ENCODE data around the gene CCDC40.
A peak's percentile ranks its signal among the peaks of the same experiment; 100 is the strongest.

CCDC40 gene

GRCh38 chr17:80104321-80104955, 68.0 kb downstream of the CCDC40 start:
- no peak for DNase-seq

GRCh38 chr17:80104956-80105375, 68.5 kb downstream of the CCDC40 start:
- DNase-seq: no peak

DNA sequence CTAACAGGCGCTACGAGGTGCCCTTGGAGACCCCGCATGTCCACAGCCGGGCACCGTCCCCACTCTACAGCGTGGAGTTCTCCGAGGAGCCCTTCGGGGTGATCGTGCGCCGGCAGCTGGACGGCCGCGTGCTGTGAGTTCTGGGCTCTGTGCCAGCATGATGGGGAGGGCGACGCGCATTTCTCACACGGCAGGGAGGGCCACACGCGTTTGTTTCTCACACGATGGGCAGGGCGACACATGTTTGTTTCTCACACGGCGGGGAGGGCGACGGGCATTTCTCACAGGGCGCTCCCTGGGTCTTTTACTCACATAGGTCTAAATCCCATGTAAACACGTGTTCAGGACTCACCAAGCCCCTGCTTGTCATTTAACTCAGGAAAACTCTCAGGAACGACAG, 69.3 kb downstream of the CCDC40 start:
- peak; percentile 65 for DNase-seq

DNA sequence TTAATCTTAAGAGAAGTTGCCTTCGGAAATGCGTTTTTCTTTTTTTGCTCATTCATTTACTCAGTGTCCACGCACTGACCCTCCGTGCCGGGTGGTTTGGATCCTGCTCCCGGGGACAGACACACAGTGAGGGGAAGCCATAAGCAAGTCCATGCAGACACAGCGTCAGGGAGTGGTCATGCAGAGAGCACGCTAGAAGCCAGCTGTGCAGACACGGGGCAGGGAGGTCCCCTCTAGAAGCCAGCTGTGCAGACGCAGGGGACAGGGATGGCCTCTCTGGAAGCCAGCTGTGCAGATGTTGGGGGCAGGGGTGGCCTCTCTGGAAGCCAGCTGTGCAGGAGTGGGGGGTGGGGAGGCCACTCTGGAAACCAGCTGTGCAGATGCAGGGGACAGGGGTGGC, 69.7 kb downstream of the CCDC40 start:
- DNase-seq: peak; percentile 22

DNA sequence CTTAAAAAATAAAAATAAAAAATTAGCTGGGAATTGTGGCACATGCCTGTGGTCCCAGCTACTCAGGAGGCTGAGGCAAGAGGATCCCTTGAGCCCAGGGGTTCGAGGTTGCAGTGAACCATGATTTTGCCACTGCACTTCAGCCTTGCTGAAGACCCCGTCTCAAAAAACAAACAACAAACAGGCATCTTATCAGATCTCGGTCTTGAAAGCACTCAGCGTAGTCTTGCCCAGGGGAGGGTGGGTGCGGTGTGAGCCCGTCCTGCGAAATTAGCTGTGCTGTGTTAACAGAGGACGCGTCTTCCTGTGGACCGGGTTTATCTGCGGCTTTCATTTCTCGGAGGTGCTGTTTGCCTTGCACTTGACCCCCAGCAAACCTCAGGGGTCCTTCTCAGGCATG, 70.3 kb downstream of the CCDC40 start:
- no peak for DNase-seq

DNA sequence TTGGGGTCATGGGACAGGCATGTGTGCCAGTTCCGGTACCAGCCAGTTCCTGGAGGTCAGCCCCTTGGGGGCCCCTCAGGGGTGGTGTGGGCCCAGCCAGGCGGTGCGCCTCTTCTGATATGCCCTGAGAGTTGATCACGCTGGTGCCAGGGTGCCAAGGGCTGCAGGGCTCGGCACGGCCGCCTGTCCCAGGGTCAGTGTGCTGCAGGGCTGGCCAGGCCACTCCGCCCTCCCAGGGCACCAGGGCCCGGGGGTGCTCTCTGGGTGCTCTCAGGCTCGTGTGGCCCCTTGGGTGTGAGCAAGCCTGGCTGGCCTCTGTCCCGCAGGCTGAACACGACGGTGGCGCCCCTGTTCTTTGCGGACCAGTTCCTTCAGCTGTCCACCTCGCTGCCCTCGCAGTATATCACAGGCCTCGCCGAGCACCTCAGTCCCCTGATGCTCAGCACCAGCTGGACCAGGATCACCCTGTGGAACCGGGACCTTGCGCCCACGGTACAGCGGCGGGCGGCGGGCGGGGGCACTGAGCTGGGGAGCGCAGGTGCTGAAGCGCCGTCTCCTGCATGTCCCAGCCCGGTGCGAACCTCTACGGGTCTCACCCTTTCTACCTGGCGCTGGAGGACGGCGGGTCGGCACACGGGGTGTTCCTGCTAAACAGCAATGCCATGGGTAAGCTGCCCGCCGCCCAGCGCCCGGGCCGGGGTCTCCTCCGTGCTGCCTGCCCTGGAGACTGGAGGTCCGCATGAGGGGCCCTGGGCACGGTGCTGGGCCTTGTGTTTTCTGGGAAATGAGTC, 71.0 kb downstream of the CCDC40 start:
- no peak for DNase-seq

DNA sequence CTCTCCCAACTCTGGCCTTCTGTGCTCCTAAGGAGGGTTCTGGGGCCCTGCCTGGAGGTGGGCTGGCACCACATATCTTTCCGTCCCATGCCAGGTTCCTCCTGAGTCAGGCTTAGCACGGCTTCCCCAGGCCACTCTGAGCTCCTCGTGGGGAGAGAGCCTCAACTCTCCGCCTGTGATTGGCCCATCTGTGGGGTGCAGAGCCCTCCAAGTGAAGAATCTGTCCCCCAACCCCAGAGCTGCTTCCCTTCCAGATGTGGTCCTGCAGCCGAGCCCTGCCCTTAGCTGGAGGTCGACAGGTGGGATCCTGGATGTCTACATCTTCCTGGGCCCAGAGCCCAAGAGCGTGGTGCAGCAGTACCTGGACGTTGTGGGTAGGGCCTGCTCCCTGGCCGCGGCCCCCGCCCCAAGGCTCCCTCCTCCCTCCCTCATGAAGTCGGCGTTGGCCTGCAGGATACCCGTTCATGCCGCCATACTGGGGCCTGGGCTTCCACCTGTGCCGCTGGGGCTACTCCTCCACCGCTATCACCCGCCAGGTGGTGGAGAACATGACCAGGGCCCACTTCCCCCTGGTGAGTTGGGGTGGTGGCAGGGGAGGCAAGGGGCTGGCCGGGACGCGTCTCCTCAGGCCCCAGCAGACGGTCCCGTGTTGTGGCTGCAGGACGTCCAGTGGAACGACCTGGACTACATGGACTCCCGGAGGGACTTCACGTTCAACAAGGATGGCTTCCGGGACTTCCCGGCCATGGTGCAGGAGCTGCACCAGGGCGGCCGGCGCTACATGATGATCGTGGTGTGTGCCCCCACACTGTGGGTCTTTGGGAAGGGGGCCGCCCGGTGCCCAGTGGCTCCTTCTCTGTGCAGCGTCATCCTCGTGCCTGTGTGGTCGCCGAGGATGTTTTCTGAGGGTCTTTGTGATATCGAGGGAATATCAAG, 71.9 kb downstream of the CCDC40 start:
- DNase-seq: no peak

DNA sequence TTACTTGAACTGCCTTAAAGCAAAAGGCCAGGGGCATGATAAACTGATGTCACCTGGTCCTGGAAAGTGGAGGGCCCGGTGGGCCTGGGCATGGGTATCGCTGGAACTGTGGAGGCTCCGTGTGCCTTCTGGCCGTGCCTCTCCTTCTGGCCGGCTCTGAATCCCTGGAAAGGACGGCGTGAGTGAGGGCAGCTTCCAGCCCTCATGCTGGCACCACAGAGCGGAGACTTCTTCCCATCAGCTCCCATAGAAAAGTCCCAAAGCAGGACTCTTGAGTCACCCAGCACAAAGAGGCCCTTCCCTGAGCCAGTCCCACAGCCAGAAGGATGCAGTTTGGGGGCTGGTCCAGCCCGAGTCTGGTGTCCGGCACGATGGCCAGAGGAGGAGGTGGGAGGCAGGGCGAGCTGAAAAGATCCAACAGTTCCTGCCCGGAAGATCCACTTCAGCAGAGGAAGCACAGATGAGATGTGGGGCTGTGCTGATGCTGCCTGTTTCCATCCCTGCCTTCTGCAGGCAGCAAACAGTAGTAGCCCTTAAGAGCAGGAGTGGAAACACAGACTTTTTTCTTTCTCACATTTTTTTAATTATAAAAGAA, 72.7 kb downstream of the CCDC40 start:
- DNase-seq: no peak

DNA sequence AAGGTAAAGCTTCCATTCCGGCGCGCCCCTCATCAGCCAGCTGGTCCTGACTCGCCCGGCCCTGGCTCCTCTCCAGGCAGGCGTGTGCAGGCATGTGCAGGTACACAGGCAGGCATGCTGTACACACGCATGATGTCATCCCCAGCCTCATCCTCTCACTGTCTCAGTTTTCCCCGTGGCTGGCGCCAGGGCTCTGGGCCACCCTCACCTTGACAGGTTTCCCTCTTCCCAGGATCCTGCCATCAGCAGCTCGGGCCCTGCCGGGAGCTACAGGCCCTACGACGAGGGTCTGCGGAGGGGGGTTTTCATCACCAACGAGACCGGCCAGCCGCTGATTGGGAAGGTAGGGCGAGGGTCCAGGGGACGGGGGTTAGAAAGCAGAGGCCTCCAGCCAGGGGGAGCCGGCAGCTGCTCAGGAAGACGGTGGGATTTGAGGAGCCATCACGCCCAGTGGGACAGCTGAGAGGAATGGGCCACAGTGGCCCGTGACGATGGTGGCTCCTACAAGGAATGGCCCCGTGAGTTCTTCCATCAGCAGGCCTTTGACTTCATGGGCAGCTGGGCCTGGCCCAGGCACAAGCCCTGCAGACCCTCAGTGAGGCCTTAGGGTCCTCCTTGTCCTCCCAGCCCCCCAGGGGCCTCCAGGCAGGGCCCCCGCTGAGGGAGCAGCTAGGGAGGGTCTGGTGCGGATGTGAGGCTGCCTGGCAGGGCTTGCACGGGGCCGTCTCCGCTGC, 73.4 kb downstream of the CCDC40 start:
- no peak for DNase-seq

GRCh38 chr17:80110447-80110812, 74.0 kb downstream of the CCDC40 start:
- no peak for DNase-seq

DNA sequence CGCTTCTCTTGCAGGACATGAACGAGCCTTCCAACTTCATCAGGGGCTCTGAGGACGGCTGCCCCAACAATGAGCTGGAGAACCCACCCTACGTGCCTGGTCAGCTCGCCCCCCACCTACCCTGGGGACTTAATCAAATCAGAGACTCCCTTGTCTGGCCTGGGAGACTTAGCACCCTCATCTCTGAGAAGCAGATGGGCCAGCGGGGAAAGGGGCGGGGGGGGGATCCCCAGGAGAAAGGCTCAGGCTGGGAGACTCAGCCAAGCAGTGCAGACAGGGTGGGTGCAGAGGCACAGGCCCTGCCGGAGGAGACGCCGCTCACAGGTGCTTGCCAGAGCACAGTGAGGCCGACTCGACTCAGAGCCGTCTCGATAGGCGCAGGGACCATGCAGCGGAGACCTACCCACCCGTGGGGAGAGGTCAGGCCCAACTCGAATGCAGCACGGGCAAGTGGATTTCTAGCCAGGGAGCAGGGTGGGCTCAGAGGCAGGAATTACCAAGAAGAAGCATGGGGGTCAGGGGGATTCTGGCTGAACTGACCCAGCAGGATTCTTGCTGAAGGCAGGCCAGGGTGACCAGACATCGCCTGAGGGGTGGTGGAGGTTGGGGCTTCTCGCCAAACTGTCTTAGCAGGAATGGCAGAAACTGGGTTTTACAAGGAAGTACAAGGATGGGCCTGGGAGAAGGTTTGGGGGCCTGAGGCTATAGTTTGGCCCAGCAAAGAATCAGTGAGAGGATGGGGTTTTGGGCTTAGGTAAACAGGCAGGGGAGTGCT, 74.7 kb downstream of the CCDC40 start:
- DNase-seq: no peak

DNA sequence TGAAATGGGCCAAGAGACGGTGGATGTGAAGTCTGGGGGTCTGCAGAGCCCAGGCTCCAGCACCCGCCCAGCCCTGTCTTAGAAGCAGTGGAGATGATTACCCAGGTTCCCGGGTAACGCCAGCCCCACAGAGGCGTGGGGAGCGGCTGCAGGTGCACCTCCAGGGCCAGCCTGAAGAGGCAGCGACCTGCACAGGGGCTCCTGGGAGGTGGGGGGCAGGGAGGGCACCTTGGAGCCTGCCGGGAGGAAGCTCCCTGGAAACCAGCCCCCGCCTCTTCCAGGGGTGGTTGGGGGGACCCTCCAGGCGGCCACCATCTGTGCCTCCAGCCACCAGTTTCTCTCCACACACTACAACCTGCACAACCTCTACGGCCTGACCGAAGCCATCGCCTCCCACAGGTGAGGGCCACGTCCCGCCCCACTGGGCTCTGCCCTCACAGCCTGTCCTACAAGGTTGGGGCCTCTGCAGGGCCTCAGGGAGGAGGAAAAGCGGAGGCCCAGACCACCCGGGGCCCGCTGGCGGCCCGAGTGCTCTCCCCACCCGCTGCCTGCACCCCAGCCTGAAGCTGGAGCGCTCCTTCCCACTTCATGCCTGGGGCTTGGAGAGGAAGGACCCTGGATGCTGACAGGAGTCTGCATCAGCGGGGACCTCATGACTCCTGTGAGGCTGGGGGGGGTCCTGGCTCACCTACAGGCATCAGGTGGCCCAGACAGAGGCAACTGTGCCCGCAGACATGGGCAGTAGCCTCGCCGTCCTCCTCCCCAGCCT, 75.4 kb downstream of the CCDC40 start:
- DNase-seq: no peak

GRCh38 chr17:80112471-80113032, 76.1 kb downstream of the CCDC40 start:
- DNase-seq: no peak

- no peak for DNase-seq
Observed at GRCh38 chr17:80113033-80113484, 76.6 kb downstream of the CCDC40 start.

DNA sequence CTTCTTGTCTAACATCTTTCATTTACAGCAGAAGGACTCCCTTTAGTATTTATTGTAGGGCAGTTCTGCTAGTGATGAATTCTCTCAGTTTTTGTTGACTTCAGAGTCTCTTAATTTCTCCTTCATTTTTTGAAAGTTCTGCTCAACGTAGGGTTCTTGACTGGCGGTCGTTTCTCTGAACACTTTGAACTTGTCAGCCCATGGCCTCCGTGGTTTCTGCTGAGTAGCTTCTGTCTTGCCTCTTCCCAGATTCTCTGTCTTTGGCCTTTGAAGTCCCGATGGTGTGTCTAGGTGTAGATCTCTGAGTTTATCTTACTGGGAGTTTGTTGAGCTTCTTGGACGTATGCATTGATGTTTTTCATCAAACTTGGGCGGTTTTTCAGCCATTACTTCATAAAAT, 78.3 kb downstream of the CCDC40 start:
- no peak for DNase-seq

GRCh38 chr17:80115159-80115558, 78.7 kb downstream of the CCDC40 start:
- no peak for DNase-seq

- no peak for DNase-seq
Observed at GRCh38 chr17:80116276-80116920, 80.0 kb downstream of the CCDC40 start.

DNA sequence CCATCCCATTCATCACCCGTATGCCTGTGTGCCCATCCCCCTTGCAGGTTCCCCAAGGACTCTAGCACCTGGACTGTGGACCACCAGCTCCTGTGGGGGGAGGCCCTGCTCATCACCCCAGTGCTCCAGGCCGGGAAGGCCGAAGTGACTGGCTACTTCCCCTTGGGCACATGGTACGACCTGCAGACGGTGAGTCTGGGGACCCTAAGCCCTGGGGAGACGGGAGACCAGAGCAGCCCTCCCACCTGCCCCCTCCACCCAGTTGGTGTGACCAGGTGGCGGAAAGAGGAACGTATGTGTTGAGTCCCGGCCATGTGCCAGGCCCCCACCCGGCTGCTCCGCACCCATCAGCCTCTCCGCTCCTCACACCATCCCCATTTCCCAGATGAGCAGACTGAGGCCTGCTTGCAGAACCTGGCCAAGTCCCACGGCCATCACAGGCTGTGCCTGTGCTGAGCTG, 80.5 kb downstream of the CCDC40 start:
- DNase-seq: no peak

DNA sequence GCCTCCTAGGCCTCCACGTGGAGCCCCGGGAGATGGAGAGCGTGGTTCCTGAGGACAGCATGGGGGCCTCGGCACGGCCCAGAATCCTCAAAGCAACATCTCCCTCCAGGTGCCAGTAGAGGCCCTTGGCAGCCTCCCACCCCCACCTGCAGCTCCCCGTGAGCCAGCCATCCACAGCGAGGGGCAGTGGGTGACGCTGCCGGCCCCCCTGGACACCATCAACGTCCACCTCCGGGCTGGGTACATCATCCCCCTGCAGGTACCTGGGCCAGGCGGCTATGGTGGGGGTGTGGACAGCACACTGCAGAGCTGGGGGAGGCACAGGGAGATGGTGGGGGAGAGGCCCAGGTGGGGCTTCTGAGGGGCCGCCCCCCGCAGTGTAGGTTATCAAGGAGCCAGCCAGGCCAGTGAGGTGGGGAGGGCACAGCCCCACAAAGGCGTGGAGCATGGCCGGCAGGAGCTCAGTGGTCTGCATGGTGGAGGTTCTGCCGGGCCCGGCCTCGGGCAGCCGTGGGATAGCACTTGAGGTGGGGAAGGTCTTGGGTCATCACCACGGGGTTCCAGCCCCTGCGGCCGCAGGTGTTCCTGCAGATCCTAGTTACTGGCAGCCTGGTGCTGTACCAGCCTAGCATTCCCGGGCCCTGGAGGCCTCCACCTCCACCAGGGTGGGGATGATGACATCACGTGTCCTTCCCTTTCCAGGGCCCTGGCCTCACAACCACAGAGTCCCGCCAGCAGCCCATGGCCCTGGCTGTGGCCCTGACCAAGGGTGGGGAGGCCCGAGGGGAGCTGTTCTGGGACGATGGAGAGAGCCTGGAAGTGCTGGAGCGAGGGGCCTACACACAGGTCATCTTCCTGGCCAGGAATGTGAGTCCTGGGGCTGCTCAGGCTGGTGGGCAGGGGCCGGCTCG, 81.3 kb downstream of the CCDC40 start:
- no peak for DNase-seq

Data from NCI-H82 (cell line).